Mononuclear cell (primary cell): ENCODE measurements around the gene EIF2A. TPM values are rescaled to one million over a fixed set of nuclear protein-coding genes. Genes with fewer than 3 reads are reported as not detected.
"Not testable (repeated sequence)": the region's sequence is repeated elsewhere in the genome, so short reads cannot be mapped to it uniquely, and the experiment has no call there.

Experiments
- H3K27me3 ChIP-seq: 2 replicates; pipeline ENCODE4 v1.6.0; 2011; ENCODE audit warnings: low read length, control low read depth; ENCODE audit not compliant: insufficient read depth
- H3K4me1 ChIP-seq: 2 replicates; pipeline ENCODE4 v1.5.1; 2011; ENCODE audit warnings: mild to moderate bottlenecking, low read length, control low read depth; ENCODE audit not compliant: insufficient read depth
- H3K4me3 ChIP-seq: 2 replicates; pipeline ENCODE4 v1.5.1; 2011; ENCODE audit warnings: mild to moderate bottlenecking, low read length, moderate library complexity
- H3K9me3 ChIP-seq: 2 replicates; pipeline ENCODE4 v1.5.1; 2011; ENCODE audit warnings: low read depth, mild to moderate bottlenecking, control low read depth, low read length
- total RNA-seq: library from RNA; depleted of rRNA; stranded (reverse); fragments of >200 nt; gene quantifications from one replicate; pipeline ENCODE4 v1.2.3, GENCODE V29; 2012

Gene EIF2A
- total RNA-seq = 246 TPM

GRCh38 chr3:150546226-150547044, at the start of gene EIF2A, which contains the start of gene SERP1:
Gene EIF2A, plus strand, starts transcription at chr3:150546787. Its CDS starts 16 bp downstream, at chr3:150546803.
Gene SERP1, minus strand, starts transcription at chr3:150546496. Its CDS starts 361 bp downstream, at chr3:150546135.
- Histone ChIP-seq H3K27me3 (no peaks in the 10 kb centered on the region), H3K9me3 (no peaks in the 10 kb centered on the region), H3K4me1 (peaks cover 25% of the 10 kb centered on the region)

GRCh38 chr3:150497956-150498355, 48.6 kb upstream of the EIF2A start:
- Histone ChIP-seq H3K9me3 (no peaks in the 10 kb centered on the region), H3K27me3 (no peaks in the 10 kb centered on the region), H3K4me1 (peaks cover 5% of the 10 kb centered on the region), H3K4me3 (no peak overlapping the region)

More at GRCh38 chr3:150546226-150547044, at the start of gene EIF2A, which contains the start of gene SERP1:
- H3K4me3 ChIP-seq = peak within 1 kb of the TSS; percentile 74

GRCh38 chr3:150500960-150501359, 45.6 kb upstream of the EIF2A start:
- not testable (repeated sequence) for H3K27me3 ChIP-seq, H3K4me3 ChIP-seq, H3K9me3 ChIP-seq, H3K4me1 ChIP-seq

- no peaks in the 10 kb centered on the region for H3K4me1 ChIP-seq
- H3K4me3 ChIP-seq = no peak overlapping the region
- H3K9me3 ChIP-seq = no peaks in the 10 kb centered on the region
- H3K27me3 ChIP-seq = no peaks in the 10 kb centered on the region
Observed at GRCh38 chr3:150503402-150504099, 43.0 kb upstream of the EIF2A start.

- Histone ChIP-seq H3K27me3 (no peaks in the 10 kb centered on the region), H3K9me3 (no peaks in the 10 kb centered on the region), H3K4me1 (no peaks in the 10 kb centered on the region), H3K4me3 (no peak overlapping the region)
Observed at GRCh38 chr3:150504483-150504882, 42.1 kb upstream of the EIF2A start.

GRCh38 chr3:150508401-150508800, 38.2 kb upstream of the EIF2A start:
- Histone ChIP-seq H3K4me3 (no peak overlapping the region), H3K27me3 (no peaks in the 10 kb centered on the region), H3K4me1 (no peaks in the 10 kb centered on the region), H3K9me3 (no peaks in the 10 kb centered on the region)

- no peaks in the 10 kb centered on the region for H3K4me1 ChIP-seq
- no peaks in the 10 kb centered on the region for H3K27me3 ChIP-seq
- no peaks in the 10 kb centered on the region for H3K9me3 ChIP-seq
- H3K4me3 ChIP-seq = no peak overlapping the region
Observed at GRCh38 chr3:150509780-150510179, 36.8 kb upstream of the EIF2A start.

GRCh38 chr3:150511122-150511821, 35.3 kb upstream of the EIF2A start:
- Histone ChIP-seq H3K9me3 (no peaks in the 10 kb centered on the region), H3K27me3 (no peaks in the 10 kb centered on the region), H3K4me1 (no peaks in the 10 kb centered on the region), H3K4me3 (no peak overlapping the region)

- Histone ChIP-seq H3K4me1 (no peaks in the 10 kb centered on the region), H3K9me3 (no peaks in the 10 kb centered on the region)
Observed at GRCh38 chr3:150515210-150515609, 31.4 kb upstream of the EIF2A start.

GRCh38 chr3:150519026-150519425, 27.6 kb upstream of the EIF2A start:
- Histone ChIP-seq H3K4me1 (no peaks in the 10 kb centered on the region), H3K9me3 (no peaks in the 10 kb centered on the region), H3K4me3 (no peak overlapping the region), H3K27me3 (no peaks in the 10 kb centered on the region)

More at GRCh38 chr3:150515210-150515609, 31.4 kb upstream of the EIF2A start:
- no peak overlapping the region for H3K4me3 ChIP-seq
- no peaks in the 10 kb centered on the region for H3K27me3 ChIP-seq

GRCh38 chr3:150520408-150520807, 26.2 kb upstream of the EIF2A start:
- Histone ChIP-seq H3K4me3 (no peak overlapping the region), H3K9me3 (no peaks in the 10 kb centered on the region), H3K4me1 (no peaks in the 10 kb centered on the region), H3K27me3 (no peaks in the 10 kb centered on the region)

GRCh38 chr3:150521463-150521862, 25.1 kb upstream of the EIF2A start:
- no peaks in the 10 kb centered on the region for H3K4me1 ChIP-seq
- H3K9me3 ChIP-seq = no peaks in the 10 kb centered on the region
- H3K27me3 ChIP-seq = no peaks in the 10 kb centered on the region
- no peak overlapping the region for H3K4me3 ChIP-seq

- Histone ChIP-seq H3K4me1 (no peaks in the 10 kb centered on the region), H3K4me3 (no peak overlapping the region), H3K9me3 (no peaks in the 10 kb centered on the region), H3K27me3 (no peaks in the 10 kb centered on the region)
Observed at GRCh38 chr3:150523538-150523937, 23.0 kb upstream of the EIF2A start.

GRCh38 chr3:150527464-150528255, 18.9 kb upstream of the EIF2A start:
- Histone ChIP-seq H3K27me3 (no peaks in the 10 kb centered on the region), H3K4me3 (no peak overlapping the region), H3K9me3 (no peaks in the 10 kb centered on the region), H3K4me1 (no peaks in the 10 kb centered on the region)
